ENCODE results near the gene TCEANC2.
A peak's percentile ranks its signal among the peaks of the same experiment; 100 is the strongest.

The TCEANC2 gene

DNA sequence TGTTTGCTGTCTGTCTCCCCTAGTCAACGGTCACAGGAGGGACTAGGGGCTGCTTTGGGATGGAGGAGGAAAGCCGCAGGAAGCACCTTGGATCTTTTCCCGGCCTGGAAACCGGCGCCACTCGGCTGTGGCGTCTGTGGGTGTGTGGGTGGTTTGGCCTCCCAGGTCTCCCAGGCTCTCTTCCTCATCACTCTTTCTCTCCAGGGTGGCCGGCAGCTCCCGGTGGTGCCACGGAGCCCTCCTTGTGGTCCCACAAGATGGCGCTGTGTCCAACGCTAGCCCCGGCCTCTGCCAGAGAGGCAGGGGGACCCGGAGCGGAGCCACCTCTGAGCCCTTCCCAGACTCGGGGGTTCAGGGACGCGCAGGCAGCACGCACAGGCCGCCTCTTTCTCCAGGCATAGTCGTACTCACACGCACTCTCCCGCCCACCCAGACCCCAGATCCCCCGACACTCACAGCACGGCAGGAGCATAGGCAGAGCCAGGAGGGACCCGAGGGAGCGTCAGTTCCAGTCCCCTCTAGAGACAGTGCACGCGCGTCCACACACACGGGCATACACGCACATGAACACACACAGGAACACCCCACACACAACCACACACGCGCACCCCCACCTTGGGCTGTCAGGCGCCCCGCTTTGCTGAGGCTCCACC, 68.2 kb downstream of the TCEANC2 start:
- Mint-ChIP-seq H3K36me3 (ENCODE audit: low read depth) (no peaks in the 10 kb centered on the region), H3K27me3 (ENCODE audit: low read depth) (peaks cover 8% of the 10 kb centered on the region), H3K27ac (peak overlapping the region in 2 of 3 experiments; percentile 86 to 97), H3K4me3 (peak overlapping the region; percentile 67 to 76 (median 74)), H3K9me3 (no peaks in the 10 kb centered on the region), H3K4me1 (peaks cover 18% of the 10 kb centered on the region)
- TF ChIP-seq CTCF (IDR thresholded peaks at IDR 0.05; ENCODE audit: unreplicated experiment in 3 of 3): peak; percentile 76 to 87 (median 85)

DNA sequence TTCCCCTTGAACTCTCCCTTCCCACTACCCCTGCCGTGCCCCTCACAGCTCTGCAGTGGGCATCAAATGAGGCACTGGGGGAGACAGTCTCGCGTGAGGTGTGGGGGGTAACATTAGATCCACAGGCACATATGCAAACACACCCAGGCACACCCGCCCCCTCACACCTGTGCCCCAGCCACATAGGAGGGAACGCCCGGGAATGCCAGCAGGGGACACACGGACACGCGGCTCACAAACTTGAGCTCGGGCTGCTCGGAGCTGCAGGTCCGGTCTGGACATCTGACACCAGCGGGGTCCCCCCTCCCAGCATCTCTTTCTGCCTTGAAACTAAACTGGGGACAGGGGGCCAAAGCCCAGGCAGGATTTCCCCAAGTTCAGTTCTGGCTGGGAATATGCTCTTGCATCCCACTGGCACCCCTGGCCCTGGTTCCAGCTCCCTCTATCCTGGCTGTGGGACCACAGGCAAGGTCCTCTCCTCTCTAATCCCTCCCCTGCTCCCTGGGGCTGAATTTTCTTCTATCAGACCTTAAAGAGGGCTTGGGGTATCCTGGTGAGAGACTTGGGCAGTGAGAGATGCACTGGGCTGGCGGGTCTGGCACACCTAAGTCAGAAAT, 68.8 kb downstream of the TCEANC2 start:
- Mint-ChIP-seq H3K27ac (peak overlapping the region in 1 of 3 experiments; percentile 97), H3K4me1 (peaks cover 18% of the 10 kb centered on the region), H3K9me3 (no peaks in the 10 kb centered on the region), H3K27me3 (ENCODE audit: low read depth) (peaks cover 14% of the 10 kb centered on the region), H3K4me3 (peak overlapping the region; percentile 67 to 76 (median 74)), H3K36me3 (ENCODE audit: low read depth) (no peaks in the 10 kb centered on the region)
- TF ChIP-seq CTCF (IDR thresholded peaks at IDR 0.05; ENCODE audit: unreplicated experiment in 3 of 3): no peak

- H3K4me3 Mint-ChIP-seq: no peak overlapping the region
- no peaks in the 10 kb centered on the region for H3K36me3 Mint-ChIP-seq (ENCODE audit: low read depth)
- H3K4me1 Mint-ChIP-seq: peaks cover 18% of the 10 kb centered on the region
- H3K9me3 Mint-ChIP-seq: no peaks in the 10 kb centered on the region
- peaks cover 21% of the 10 kb centered on the region for H3K27me3 Mint-ChIP-seq (ENCODE audit: low read depth)
- H3K27ac Mint-ChIP-seq: no peak overlapping the region
- TF ChIP-seq CTCF (IDR thresholded peaks at IDR 0.05; ENCODE audit: unreplicated experiment in 3 of 3): no peak
These were observed 69.6 kb downstream of the TCEANC2 start for GRCh38 chr1:54122992-54123391.

DNA sequence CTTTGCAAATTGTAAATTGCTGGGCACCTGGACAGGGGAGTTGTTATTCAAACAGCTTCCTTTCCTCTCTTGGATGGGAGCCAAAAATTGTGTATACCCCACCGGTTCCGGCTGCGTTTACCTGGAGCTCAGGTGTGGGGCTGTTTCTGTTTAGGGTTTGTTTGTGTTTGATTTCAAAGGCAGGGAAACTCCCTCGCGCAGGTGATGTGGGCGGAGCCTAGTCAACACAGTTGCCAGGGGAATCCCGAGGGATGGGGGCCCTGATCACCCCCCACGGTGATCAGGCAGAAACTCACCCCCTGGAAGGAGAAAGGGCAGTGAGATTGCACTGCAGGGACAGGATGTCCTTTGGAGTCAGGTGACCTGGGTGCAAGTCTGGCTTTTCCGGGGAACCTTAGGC, 71.1 kb downstream of the TCEANC2 start:
- no peaks in the 10 kb centered on the region for H3K9me3 Mint-ChIP-seq
- H3K27me3 Mint-ChIP-seq (ENCODE audit: low read depth): peaks cover 26% of the 10 kb centered on the region
- no peak overlapping the region for H3K4me3 Mint-ChIP-seq
- no peaks in the 10 kb centered on the region for H3K36me3 Mint-ChIP-seq (ENCODE audit: low read depth)
- no peak for TF ChIP-seq CTCF (IDR thresholded peaks at IDR 0.05; ENCODE audit: unreplicated experiment in 3 of 3)
- H3K27ac Mint-ChIP-seq: peak overlapping the region in 1 of 3 experiments; percentile 49
- H3K4me1 Mint-ChIP-seq: peaks cover 18% of the 10 kb centered on the region

GRCh38 chr1:54124906-54125305, 71.5 kb downstream of the TCEANC2 start:
- H3K4me3 Mint-ChIP-seq: no peak overlapping the region
- H3K9me3 Mint-ChIP-seq: no peaks in the 10 kb centered on the region
- H3K36me3 Mint-ChIP-seq (ENCODE audit: low read depth): no peaks in the 10 kb centered on the region
- H3K27ac Mint-ChIP-seq: peak overlapping the region in 1 of 3 experiments; percentile 40
- peaks cover 18% of the 10 kb centered on the region for H3K4me1 Mint-ChIP-seq
- H3K27me3 Mint-ChIP-seq (ENCODE audit: low read depth): peaks cover 31% of the 10 kb centered on the region
- no peak for TF ChIP-seq CTCF (IDR thresholded peaks at IDR 0.05; ENCODE audit: unreplicated experiment in 3 of 3)

Data from nephron (organoid).